Body of pancreas (tissue), 4 donors: Measurements from ENCODE around the gene OR51E1.

Source experiments
- POLR2A ChIP-seq, 3 donors: fragments of 450-650 bp; IDR thresholded peaks; one replicate each; pipeline ENCODE4 v1.6.1; 2016; ENCODE audit warnings: antibody characterized with exemption in 3 of 3, mild to moderate bottlenecking in 2 of 3
- TF ChIP-seq, protein P1 (sequence below), 7 experiments: fragments of 450-650 bp in 4 of 7; fragments of 200-600 bp in 3 of 7; sonication (generic) in 3 of 7; IDR thresholded peaks; one replicate each; pipeline ENCODE4 v1.5.1; 2016 to 2019; ENCODE audit warnings: antibody characterized with exemption in 7 of 7

DNA sequence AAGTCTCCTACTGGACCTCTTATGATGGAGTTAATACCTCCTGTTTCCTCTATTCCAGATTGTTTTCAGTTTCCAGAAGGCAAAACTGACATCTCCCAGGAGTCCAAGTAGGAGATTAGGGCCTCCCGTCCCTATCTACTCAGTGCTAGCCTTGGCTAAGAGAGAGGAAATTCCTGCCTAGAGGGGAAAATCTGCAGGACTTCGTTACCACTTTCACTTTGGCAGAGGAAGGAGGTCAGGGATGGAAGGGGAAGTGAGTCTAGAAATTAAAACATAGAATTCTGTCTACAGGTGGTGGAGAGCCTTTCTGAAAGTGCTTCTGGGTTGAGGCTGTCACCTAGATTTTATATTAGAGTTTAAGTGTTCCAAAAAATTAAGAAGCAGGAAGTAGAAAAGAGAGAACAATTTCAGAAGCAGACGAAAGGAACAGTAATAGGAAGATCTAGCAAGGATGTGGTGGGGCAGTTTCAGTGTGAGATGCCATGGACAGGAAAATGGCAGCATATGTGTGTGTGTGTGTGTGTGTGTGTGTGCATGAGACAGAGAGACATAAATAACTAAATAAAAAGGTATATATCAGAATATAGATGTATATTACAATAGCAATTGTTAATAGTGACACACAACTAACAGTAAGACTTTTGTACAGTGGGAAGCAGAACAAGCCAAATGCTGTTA, 33.4 kb upstream of the OR51E1 start:
- TF ChIP-seq, protein P1, sequence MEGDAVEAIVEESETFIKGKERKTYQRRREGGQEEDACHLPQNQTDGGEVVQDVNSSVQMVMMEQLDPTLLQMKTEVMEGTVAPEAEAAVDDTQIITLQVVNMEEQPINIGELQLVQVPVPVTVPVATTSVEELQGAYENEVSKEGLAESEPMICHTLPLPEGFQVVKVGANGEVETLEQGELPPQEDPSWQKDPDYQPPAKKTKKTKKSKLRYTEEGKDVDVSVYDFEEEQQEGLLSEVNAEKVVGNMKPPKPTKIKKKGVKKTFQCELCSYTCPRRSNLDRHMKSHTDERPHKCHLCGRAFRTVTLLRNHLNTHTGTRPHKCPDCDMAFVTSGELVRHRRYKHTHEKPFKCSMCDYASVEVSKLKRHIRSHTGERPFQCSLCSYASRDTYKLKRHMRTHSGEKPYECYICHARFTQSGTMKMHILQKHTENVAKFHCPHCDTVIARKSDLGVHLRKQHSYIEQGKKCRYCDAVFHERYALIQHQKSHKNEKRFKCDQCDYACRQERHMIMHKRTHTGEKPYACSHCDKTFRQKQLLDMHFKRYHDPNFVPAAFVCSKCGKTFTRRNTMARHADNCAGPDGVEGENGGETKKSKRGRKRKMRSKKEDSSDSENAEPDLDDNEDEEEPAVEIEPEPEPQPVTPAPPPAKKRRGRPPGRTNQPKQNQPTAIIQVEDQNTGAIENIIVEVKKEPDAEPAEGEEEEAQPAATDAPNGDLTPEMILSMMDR (IDR thresholded peaks at IDR 0.05): no peak
- TF ChIP-seq POLR2A (IDR thresholded peaks at IDR 0.05): no peak
